Activated CD4-positive, alpha-beta T cell treated with anti-CD3 and anti-CD28 coated beads, Interleukin-2, amount 50 U/mL, for 4 hours (primary cell): ENCODE data around the gene EDNRB.
"Not testable (repeated sequence)": the region's sequence is repeated elsewhere in the genome, so short reads cannot be mapped to it uniquely, and the experiment has no call there.

Experiments used
- DNase-seq, 2 experiments: peaks; one replicate each; pipeline ENCODE4 v3.0.0-alpha.2; 2020

The EDNRB gene

GRCh38 chr13:77896536-77896935, 22.1 kb downstream of the EDNRB start:
- DNase-seq: no peak

GRCh38 chr13:77894743-77895142, 23.9 kb downstream of the EDNRB start:
- DNase-seq: no peak

GRCh38 chr13:77893066-77893465, 25.6 kb downstream of the EDNRB start:
- DNase-seq: no peak

GRCh38 chr13:77892491-77892890, 26.1 kb downstream of the EDNRB start:
- no peak for DNase-seq

- DNase-seq: no peak
These were observed 27.1 kb downstream of the EDNRB start for GRCh38 chr13:77891486-77891885.

- no peak for DNase-seq
These were observed 27.6 kb downstream of the EDNRB start for GRCh38 chr13:77891041-77891440.

- DNase-seq: no peak
These were observed 35.3 kb downstream of the EDNRB start for GRCh38 chr13:77883328-77883727.

GRCh38 chr13:77878190-77878589, 40.4 kb downstream of the EDNRB start:
- DNase-seq: no peak

GRCh38 chr13:77876176-77876575, 42.5 kb downstream of the EDNRB start:
- no peak for DNase-seq

GRCh38 chr13:77874406-77874805, 44.2 kb downstream of the EDNRB start:
- no peak for DNase-seq

- no peak for DNase-seq
These were observed 45.6 kb downstream of the EDNRB start for GRCh38 chr13:77872995-77873394.

GRCh38 chr13:77871596-77871995, 47.0 kb downstream of the EDNRB start:
- no peak for DNase-seq

GRCh38 chr13:77868717-77869116, 49.9 kb downstream of the EDNRB start:
- DNase-seq: no peak

- no peak for DNase-seq
These were observed 51.7 kb downstream of the EDNRB start for GRCh38 chr13:77866971-77867370.

GRCh38 chr13:77865622-77866021, 53.0 kb downstream of the EDNRB start:
- DNase-seq: no peak

GRCh38 chr13:77863144-77863543, 55.5 kb downstream of the EDNRB start:
- no peak for DNase-seq

GRCh38 chr13:77861741-77862140, 56.9 kb downstream of the EDNRB start:
- DNase-seq: no peak

GRCh38 chr13:77860507-77860981, 58.1 kb downstream of the EDNRB start:
- no peak for DNase-seq

- DNase-seq: no peak
These were observed 59.2 kb downstream of the EDNRB start for GRCh38 chr13:77859450-77859849.

- DNase-seq: no peak
These were observed 61.0 kb downstream of the EDNRB start for GRCh38 chr13:77857531-77858209.

- no peak for DNase-seq
These were observed 64.9 kb downstream of the EDNRB start for GRCh38 chr13:77853703-77854102.

GRCh38 chr13:77848050-77848449, 70.6 kb downstream of the EDNRB start:
- DNase-seq: not testable (repeated sequence)

GRCh38 chr13:77846173-77846572, 72.5 kb downstream of the EDNRB start:
- DNase-seq: no peak
